Skin of body (tissue), 2 donors: Measurements from ENCODE around the gene MSI2. TPM values are rescaled to one million over a fixed set of nuclear protein-coding genes. Genes with fewer than 3 reads are reported as not detected.

Source experiments
- DNase-seq: peaks from one replicate; lab custom pipeline; 2025; lab: John Stamatoyannopoulos, UW
- total RNA-seq: library from RNA; depleted of rRNA; stranded (reverse); fragments of >200 nt; gene quantifications from one replicate; pipeline ENCODE4 v1.2.3, GENCODE V29; 2014

Gene MSI2
- total RNA-seq, 1 donor from 2014 or later: 22.9 TPM

DNA sequence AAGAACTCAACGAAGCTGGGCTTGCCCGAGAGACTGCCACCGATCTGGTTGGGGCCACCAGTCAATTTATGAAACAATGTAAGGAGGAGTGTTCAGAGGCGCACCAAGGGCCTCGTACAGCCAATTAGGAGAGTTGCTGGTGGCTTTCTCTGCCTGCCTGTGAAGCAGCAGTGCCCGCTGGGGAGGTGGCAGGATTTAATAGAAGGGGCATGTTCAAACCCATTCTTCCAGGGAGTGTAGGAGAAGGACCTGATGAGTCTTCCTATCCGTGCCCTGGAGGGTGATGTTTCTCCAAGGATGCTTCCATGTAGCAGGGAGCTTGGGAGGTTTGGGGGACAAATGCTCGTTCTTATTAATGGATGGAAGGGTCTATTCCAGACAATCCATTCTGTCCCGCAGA is 310.4 kb downstream of the MSI2 start:
- no peak for DNase-seq

- no peak for DNase-seq
Observed at GRCh38 chr17:57567251-57567650, 310.9 kb downstream of the MSI2 start.

DNA sequence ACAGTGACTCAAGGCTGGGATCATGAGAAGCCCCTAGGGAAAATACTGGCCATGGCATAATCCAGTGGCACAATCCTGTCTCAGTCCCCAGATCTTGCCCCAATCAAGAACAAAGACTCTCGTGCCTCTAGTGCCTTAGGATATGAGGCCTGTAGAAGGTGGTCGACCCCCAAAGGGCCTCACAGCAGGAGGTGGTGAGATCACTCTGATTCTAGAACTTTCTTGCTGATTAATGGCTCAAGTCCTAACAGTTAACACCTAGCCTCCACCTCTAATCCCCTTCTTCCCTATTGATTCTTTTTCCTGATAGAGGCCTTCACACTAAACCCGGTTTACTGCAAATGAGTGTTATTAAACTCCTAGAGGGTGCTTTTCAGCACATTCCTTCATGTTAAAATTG is 312.0 kb downstream of the MSI2 start:
- DNase-seq: no peak

- DNase-seq: no peak
Observed at GRCh38 chr17:57569021-57569420, 312.7 kb downstream of the MSI2 start.

DNA sequence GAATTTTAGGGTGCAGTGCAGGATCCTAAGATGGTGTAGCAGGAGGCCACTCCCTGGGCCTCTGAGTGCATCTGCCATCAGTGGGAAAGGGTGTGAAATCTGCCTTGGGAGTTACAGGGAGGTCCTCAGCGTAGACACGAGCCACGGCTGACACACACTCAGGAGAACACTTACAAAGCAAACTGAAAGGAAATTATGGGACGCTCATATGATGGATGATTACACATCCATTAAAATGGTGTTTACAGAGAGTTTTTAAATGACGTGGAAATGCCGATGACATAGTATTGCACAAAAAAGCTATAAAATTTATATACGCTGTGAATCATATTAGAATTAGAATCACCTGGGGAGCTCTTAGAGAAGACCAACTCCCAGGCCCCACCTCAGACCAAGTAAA is 313.5 kb downstream of the MSI2 start:
- DNase-seq: no peak

DNA sequence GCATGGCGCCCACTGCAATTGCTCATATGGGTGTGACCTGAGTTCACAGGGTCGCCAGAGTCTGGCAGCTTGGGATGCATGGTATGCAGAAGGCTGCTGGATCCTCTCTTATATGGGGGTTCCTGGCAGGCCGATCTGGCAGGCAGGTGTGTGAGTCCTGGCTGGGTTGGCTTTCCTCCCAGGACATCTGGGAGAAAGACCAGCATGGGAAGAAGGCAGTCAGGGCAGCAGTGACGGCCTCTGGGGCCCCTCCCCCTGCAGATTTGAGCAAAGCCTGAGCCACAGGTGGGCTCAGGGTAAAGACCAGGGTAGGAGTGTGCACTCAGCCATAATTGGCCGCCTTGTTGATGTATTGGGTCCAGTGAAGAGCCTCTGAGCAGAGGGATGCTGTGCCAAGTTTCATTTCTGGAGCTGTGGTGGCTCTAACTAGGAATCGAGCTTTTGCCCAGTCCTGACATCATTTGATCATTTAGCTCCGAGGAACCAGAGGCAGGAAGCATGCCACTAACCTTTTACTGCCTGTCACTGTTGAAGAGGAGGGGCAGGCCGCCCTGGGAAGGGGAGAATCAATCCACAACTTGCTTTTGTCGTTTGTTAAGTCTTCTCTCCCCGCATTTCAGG is 314.5 kb downstream of the MSI2 start:
- DNase-seq: no peak

DNA sequence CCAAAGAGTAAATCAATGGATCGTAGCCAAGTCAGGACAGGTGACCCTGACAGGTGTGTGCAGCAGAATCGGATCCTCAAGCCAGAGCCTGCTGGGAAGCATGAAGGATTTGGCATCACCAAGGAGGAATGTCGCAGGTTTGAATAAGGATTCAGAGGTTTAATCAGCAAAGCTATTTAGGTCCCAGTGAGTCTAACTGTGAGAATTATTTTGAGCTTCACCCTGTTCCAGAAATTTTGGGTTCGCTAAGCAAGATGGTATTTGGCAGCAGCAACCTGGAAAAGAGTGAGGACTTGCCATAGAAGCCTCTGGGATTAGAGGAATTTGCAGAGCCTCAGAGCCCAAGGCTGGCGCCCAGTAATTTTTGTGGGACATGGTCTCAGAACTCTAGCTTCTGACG is 315.7 kb downstream of the MSI2 start:
- DNase-seq: no peak

GRCh38 chr17:57572600-57572999 is 316.3 kb downstream of the MSI2 start:
- no peak for DNase-seq

- DNase-seq: no peak
Observed at GRCh38 chr17:57574040-57574513, 317.8 kb downstream of the MSI2 start.

DNA sequence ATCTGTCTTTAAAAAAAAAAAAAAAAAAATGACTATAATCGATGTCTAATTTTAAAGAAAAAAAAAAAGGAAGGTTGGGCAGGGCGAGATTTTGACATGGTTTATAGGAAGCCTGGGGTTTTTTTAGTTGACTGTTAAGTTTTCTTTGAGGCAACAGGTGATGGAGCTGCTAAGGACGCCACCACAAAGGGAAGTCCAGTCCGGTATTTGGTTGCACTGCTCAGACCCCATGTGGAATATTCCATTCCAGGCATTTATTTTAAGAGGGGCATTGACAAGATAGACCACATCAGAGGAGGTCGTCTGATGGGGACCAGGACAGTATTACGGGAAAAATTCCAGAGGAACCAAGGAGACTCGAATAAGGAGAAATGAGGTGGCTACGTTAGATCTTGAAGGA is 320.4 kb downstream of the MSI2 start:
- DNase-seq: no peak

GRCh38 chr17:57577751-57578607 is 321.7 kb downstream of the MSI2 start:
- no peak for DNase-seq

GRCh38 chr17:57578608-57579225 is 322.4 kb downstream of the MSI2 start:
- DNase-seq: peak; percentile 23

- no peak for DNase-seq
Observed at GRCh38 chr17:57579245-57579644, 322.9 kb downstream of the MSI2 start.

- DNase-seq: no peak
Observed at GRCh38 chr17:57580055-57580739, 323.9 kb downstream of the MSI2 start.

DNA sequence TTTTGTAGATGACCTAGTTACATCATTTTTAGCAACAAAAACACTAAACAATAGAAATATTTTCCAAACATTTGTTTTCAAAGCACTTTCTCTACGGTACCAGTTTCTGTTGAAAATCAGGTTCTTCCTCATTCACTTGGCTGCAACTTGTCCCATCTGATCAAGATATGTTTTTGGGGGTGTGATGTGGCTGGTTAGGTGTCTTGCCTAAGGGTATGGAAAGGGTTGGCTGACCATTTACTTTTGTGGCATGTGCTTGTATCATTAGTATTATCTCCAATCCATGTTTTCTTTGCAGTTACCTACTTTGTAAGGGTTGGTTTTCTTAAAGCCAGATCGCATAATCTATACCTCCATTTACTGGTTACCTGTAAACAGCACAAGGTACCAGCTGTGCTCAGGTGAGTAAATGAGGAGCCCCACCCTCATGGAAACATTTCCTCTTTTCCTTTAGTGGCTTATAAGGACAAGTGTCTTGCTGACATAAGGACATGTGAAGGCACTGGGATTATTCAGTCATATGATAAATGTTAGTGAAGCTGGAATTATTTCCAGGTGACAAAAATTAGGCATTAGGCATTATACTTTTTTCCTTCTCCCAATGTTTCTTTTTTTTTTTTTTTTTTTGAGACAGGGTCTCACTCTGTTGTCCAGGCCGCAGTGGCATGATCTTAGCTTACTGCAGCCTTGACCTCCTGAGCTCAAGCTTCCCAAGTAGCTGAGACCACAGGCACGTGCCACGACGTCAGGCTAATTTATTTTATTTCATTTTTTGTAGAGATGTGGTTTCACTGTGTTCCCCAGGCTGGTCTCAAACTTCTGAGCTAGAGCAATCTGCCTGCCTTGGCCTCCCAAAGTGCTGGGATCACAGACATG is 326.8 kb downstream of the MSI2 start:
- DNase-seq: no peak

- peak; percentile 21 for DNase-seq
Observed at GRCh38 chr17:57584050-57584551, 327.8 kb downstream of the MSI2 start.

GRCh38 chr17:57585341-57586195 is 329.2 kb downstream of the MSI2 start:
- DNase-seq: no peak

DNA sequence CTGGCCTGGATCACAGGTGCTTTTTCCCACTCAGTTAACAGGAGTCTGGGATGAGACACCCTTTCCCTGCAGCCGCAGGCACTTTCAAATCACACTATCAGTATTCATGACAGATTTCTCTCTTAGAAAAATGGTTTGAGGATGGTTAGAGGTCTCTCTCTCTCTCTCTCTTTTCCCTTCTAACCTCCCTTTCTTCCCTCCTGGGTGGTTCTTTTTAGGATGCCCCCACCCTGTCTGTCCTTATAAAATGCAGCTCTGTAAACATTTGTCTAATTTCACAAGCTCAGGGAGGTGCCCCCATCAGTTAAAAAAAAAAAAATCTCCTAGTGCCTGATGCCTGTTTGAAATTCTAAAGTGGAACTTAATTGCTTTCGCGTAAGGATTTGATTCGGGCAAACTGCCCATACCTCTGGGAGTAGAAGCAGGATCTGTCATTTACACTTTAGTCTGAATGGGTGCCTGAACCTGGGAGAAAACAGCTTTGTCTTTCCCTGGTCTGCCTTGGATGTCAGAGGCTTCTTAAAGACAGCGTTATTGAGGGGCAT is 329.9 kb downstream of the MSI2 start:
- no peak for DNase-seq

- DNase-seq: no peak
Observed at GRCh38 chr17:57586742-57587141, 330.4 kb downstream of the MSI2 start.
